HG02623 (cell line): ENCODE data around the gene THUMPD3.

ENCODE experiments used
- ATAC-seq: cut with Tn5 transposase; IDR thresholded peaks from one replicate; pipeline ENCODE4 v1.9.1; 2021; ENCODE audit warnings: moderate library complexity; ENCODE audit not compliant: unreplicated experiment

Gene THUMPD3

GRCh38 chr3:9352917-9353752, 9.7 kb upstream of the THUMPD3 start:
- no peak for ATAC-seq

- no peak for ATAC-seq
Observed at GRCh38 chr3:9361691-9362388, 1.0 kb upstream of the THUMPD3 start.

- ATAC-seq, result no peak
Observed at GRCh38 chr3:9369508-9369907, 6.7 kb downstream of the THUMPD3 start.

GRCh38 chr3:9373465-9373864, 10.6 kb downstream of the THUMPD3 start:
- ATAC-seq, result no peak

DNA sequence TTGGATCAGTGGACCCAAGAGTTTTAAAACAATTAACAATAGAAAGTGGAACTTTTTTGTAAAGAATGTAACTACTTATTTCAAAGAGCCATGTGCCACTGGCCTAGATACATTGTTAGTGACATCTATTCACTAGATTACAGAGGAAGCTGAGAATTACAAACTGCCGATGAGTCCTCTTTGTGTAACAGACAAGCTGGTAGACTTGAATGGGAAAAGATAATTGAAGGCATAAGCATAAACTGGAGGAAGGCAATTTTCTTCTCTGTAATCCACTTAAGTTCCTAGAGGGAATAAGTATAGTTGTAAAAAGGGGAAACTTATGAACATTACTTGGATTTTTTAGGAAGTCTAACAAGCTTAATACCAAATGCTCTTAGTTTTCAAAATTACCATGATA, 15.1 kb downstream of the THUMPD3 start:
- ATAC-seq, result no peak

GRCh38 chr3:9379327-9379726, 16.5 kb downstream of the THUMPD3 start:
- no peak for ATAC-seq

GRCh38 chr3:9380014-9380413, 17.2 kb downstream of the THUMPD3 start:
- no peak for ATAC-seq

DNA sequence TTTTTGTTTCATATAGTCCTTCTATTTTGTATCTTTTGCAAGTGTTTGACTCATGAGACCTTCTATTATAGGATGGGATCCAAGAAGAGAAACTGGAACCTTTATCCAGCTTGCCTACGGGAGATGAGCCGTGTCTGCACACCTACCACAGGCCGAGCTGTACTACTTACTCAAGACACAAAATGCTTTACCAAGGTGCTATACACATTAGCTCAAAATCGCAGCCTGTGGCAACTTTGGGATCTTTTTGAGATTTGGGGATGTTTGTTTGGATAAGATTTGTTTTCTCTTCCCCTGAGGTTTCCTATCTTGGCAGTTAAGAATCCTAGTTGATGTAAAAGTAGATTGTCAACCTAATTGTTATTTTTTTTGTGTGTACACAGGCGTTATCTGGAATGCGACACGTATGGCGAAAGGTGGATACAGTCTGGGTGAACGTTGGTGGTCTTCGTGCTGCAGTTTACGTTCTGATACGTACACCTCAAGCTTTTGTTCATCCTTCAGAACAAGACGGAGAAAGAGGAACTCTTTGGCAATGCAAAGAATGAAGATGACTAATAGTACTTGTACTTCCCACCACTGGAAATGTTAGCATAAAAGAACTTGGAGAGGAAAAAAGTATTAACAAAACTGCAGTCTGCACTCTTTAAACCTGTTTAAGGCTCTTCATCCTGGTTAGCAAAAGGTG, 21.4 kb downstream of the THUMPD3 start:
- no peak for ATAC-seq

GRCh38 chr3:9385187-9386077, 22.6 kb downstream of the THUMPD3 start:
- ATAC-seq, result no peak

DNA sequence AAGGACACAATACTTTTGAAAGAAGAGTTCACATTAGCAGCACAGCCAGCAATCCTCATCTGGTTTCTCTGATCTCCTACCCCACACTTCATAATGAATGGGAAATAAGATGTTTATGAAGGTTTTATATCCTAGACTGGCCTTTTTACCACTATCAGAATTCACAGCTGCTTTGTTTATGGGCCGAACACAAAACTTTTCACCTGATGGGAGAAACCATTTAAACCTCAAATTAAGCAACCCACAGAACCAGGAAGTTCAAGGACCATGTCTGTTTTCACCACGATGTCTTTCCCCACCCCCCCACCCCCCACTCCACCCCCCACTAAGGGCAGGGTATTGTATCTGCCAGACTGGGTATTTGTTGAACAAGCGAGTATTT, 23.2 kb downstream of the THUMPD3 start:
- no peak for ATAC-seq

- no peak for ATAC-seq
Observed at GRCh38 chr3:9386501-9387321, 23.9 kb downstream of the THUMPD3 start.

DNA sequence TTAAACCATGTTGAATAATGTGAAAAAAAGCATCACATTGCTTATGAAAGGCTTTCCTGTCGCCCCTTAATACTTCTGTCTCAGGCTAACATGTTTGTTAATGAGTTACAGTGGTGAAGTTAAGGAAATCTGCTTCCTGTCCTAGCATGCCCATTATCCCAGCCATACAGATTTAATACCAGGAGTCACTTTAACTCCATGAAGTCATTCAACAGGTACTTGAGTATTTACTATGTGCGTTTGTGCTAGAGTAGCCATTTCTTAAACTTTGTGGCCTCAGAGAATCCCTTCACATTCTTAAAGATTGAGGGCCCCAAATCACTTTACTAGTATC, 24.4 kb downstream of the THUMPD3 start:
- ATAC-seq, result no peak

DNA sequence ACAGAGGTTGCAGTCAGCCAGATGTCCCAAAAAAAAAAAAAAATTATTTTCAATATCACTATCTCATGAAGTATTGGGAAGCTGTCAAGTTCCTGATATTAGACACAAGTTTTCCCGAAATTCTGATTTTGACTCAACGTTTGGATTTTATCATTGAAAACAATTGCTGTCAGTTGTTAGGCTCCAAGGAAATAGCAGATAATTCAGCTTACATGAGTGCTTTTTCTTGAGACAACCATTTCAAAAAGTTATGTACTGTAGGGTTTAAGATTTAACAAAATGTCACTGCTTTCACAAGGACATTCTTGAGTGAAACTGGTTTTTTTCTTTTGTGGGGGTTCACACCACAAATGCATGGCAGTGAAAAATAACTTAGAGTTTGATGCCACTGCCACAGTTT, 25.3 kb downstream of the THUMPD3 start:
- ATAC-seq, result no peak

GRCh38 chr3:9388562-9389272, 25.9 kb downstream of the THUMPD3 start:
- ATAC-seq, result no peak

DNA sequence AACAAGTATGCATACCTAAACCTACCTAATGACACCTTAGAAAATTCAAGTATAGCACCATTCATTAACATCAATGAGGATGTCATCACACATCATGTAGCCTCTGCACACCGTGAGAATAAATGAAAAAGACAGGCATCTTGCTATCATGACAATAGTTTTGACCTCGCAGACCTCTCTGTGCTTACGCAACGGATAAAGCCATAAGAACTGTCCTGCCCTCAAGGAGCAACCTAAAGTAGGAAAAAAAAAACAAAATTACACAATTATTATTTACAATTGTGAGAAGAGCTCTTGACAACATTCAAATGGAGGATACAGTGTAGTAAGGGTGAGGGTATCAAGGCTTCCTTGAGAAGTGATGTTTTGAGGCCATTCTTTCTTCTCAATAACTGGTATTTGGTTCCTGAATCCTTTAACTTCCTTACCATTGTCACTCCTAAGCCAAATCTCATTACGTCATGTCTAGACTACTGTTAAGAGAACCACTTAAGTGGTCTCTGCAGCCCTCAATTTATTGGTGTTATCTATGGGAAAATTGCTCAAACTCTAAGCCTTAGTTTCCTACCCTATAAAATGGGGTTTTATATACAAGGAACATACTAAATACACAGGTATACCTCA, 27.5 kb downstream of the THUMPD3 start:
- no peak for ATAC-seq

- ATAC-seq, result no peak
Observed at GRCh38 chr3:9392041-9392440, 29.2 kb downstream of the THUMPD3 start.

DNA sequence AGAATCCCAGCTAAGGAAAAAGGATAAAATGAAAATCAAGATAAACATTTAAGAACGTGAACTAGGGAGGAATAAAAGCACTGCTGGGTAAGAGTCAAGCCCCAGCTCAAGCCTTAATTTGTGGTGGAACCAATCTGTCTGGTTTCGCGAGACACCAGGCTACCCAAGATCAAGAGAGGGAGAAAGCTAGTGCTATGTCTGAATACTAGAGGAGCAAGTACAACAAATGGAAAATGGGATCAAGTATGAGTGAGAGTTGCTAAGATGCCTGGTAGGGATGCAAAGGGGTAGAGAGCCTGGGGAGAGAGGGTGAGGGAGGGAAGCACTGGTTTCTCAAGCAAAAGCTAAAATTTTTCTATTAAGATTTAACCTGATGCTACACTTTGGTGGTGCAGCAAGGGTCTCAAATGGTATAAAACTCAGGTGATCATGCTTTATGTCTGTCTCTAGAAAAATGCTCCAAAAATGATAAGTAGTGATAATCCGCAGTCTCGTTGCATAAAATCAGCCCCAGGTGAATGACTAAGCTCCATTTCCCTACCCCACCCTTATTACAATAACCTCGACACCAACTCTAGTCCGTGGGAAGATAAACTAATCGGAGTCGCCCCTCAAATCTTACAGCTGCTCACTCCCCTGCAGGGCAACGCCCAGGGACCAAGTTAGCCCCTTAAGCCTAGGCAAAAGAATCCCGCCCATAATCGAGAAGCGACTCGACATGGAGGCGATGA, 32.9 kb downstream of the THUMPD3 start:
- ATAC-seq, result no peak

GRCh38 chr3:9396301-9396631, 33.4 kb downstream of the THUMPD3 start:
- ATAC-seq, result peak; percentile 26
